IPS-20b (cell line): Measurements from ENCODE around the gene WARS2.

Experiments used
- H3K27ac ChIP-seq: one replicate; pipeline ENCODE4 v1.5.1; 2013; ENCODE audit warnings: low read length
- H3K27me3 ChIP-seq: 2 replicates; pipeline ENCODE4 v1.6.1; 2013; ENCODE audit warnings: mild to moderate bottlenecking, low read length, inconsistent platforms; ENCODE audit not compliant: insufficient read depth
- H3K36me3 ChIP-seq: 2 replicates; pipeline ENCODE4 v1.6.1; 2013; ENCODE audit warnings: low read depth, mild to moderate bottlenecking, inconsistent platforms, low read length, moderate library complexity; ENCODE audit not compliant: insufficient read depth
- H3K4me1 ChIP-seq: 2 replicates; pipeline ENCODE4 v1.6.1; 2013; ENCODE audit warnings: mild to moderate bottlenecking, control low read depth, inconsistent platforms, low read length, moderate library complexity; ENCODE audit not compliant: insufficient read depth
- H3K4me3 ChIP-seq: 2 replicates; pipeline ENCODE4 v1.5.1; 2013; ENCODE audit warnings: mild to moderate bottlenecking, low read length, inconsistent platforms
- H3K9ac ChIP-seq: 2 replicates; pipeline ENCODE4 v1.6.1; 2013; ENCODE audit warnings: low read depth, mild to moderate bottlenecking, inconsistent platforms, low read length, moderate library complexity
- H3K9me3 ChIP-seq: 2 replicates; pipeline ENCODE4 v1.6.1; 2013; ENCODE audit warnings: mild to moderate bottlenecking, low read depth, low read length, inconsistent platforms; ENCODE audit not compliant: insufficient read depth

The WARS2 gene

GRCh38 chr1:119053917-119054316 lies 86.5 kb downstream of the WARS2 start:
- Histone ChIP-seq H3K9ac (no peak overlapping the region), H3K4me1 (no peaks in the 10 kb centered on the region), H3K27ac (no peak overlapping the region), H3K36me3 (no peaks in the 10 kb centered on the region), H3K27me3 (no peaks in the 10 kb centered on the region), H3K9me3 (no peaks in the 10 kb centered on the region), H3K4me3 (no peak overlapping the region)

GRCh38 chr1:119052267-119052666 lies 88.2 kb downstream of the WARS2 start:
- H3K9me3 ChIP-seq: no peaks in the 10 kb centered on the region
- no peaks in the 10 kb centered on the region for H3K27me3 ChIP-seq
- H3K36me3 ChIP-seq: no peaks in the 10 kb centered on the region
- no peak overlapping the region for H3K4me3 ChIP-seq
- H3K9ac ChIP-seq: no peak overlapping the region
- no peaks in the 10 kb centered on the region for H3K4me1 ChIP-seq
- H3K27ac ChIP-seq: no peak overlapping the region

- H3K4me1 ChIP-seq: no peaks in the 10 kb centered on the region
These were observed 91.6 kb downstream of the WARS2 start for GRCh38 chr1:119048624-119049404.

GRCh38 chr1:119046785-119047438 lies 93.5 kb downstream of the WARS2 start:
- no peaks in the 10 kb centered on the region for H3K27me3 ChIP-seq
- H3K9me3 ChIP-seq: no peaks in the 10 kb centered on the region
- H3K4me3 ChIP-seq: no peak overlapping the region
- H3K36me3 ChIP-seq: peaks cover 4% of the 10 kb centered on the region; the same call in 1 of the 2 replicates
- H3K4me1 ChIP-seq: peaks cover 8% of the 10 kb centered on the region; the same call in 1 of the 2 replicates
- no peak overlapping the region for H3K27ac ChIP-seq
- H3K9ac ChIP-seq: peak overlapping the region; percentile 2; the same call in 1 of the 2 replicates

More at GRCh38 chr1:119048624-119049404, 91.6 kb downstream of the WARS2 start:
- no peak overlapping the region for H3K27ac ChIP-seq
- no peaks in the 10 kb centered on the region for H3K27me3 ChIP-seq
- no peak overlapping the region for H3K4me3 ChIP-seq
- H3K9ac ChIP-seq: no peak overlapping the region
- no peaks in the 10 kb centered on the region for H3K9me3 ChIP-seq
- peaks cover 4% of the 10 kb centered on the region; the same call in 1 of the 2 replicates for H3K36me3 ChIP-seq

GRCh38 chr1:119046429-119046784 lies 94.0 kb downstream of the WARS2 start:
- H3K9me3 ChIP-seq: no peaks in the 10 kb centered on the region
- peaks cover 4% of the 10 kb centered on the region; the same call in 1 of the 2 replicates for H3K36me3 ChIP-seq
- peak overlapping the region; percentile 2; the same call in 1 of the 2 replicates for H3K9ac ChIP-seq
- peaks cover 8% of the 10 kb centered on the region; the same call in 1 of the 2 replicates for H3K4me1 ChIP-seq
- no peak overlapping the region for H3K4me3 ChIP-seq
- no peaks in the 10 kb centered on the region for H3K27me3 ChIP-seq
- H3K27ac ChIP-seq: no peak overlapping the region

- Histone ChIP-seq H3K27me3 (no peaks in the 10 kb centered on the region), H3K27ac (no peak overlapping the region), H3K36me3 (peaks cover 4% of the 10 kb centered on the region; the same call in 1 of the 2 replicates), H3K9ac (no peak overlapping the region), H3K4me1 (peaks cover 8% of the 10 kb centered on the region; the same call in 1 of the 2 replicates), H3K9me3 (no peaks in the 10 kb centered on the region), H3K4me3 (no peak overlapping the region)
These were observed 95.2 kb downstream of the WARS2 start for GRCh38 chr1:119045096-119045746.

GRCh38 chr1:119040906-119041305 lies 99.5 kb downstream of the WARS2 start:
- Histone ChIP-seq H3K27ac (no peak overlapping the region), H3K9ac (no peak overlapping the region), H3K4me1 (peaks cover 8% of the 10 kb centered on the region; the same call in 1 of the 2 replicates), H3K4me3 (no peak overlapping the region), H3K36me3 (peaks cover 4% of the 10 kb centered on the region; the same call in 1 of the 2 replicates), H3K9me3 (no peaks in the 10 kb centered on the region), H3K27me3 (no peaks in the 10 kb centered on the region)

GRCh38 chr1:119040489-119040888 lies 100.0 kb downstream of the WARS2 start:
- peaks cover 8% of the 10 kb centered on the region; the same call in 1 of the 2 replicates for H3K4me1 ChIP-seq
- peaks cover 4% of the 10 kb centered on the region; the same call in 1 of the 2 replicates for H3K36me3 ChIP-seq
- H3K9ac ChIP-seq: no peak overlapping the region
- no peak overlapping the region for H3K4me3 ChIP-seq
- H3K27me3 ChIP-seq: no peaks in the 10 kb centered on the region
- H3K27ac ChIP-seq: no peak overlapping the region
- H3K9me3 ChIP-seq: no peaks in the 10 kb centered on the region

- H3K27me3 ChIP-seq: no peaks in the 10 kb centered on the region
- no peaks in the 10 kb centered on the region for H3K36me3 ChIP-seq
- H3K27ac ChIP-seq: no peak overlapping the region
- H3K4me1 ChIP-seq: peaks cover 8% of the 10 kb centered on the region; the same call in 1 of the 2 replicates
- no peak overlapping the region for H3K4me3 ChIP-seq
- H3K9ac ChIP-seq: no peak overlapping the region
- no peaks in the 10 kb centered on the region for H3K9me3 ChIP-seq
These were observed 102.1 kb downstream of the WARS2 start for GRCh38 chr1:119038363-119038762.

GRCh38 chr1:119034359-119034758 lies 106.1 kb downstream of the WARS2 start:
- no peak overlapping the region for H3K27ac ChIP-seq
- H3K9ac ChIP-seq: no peak overlapping the region
- no peaks in the 10 kb centered on the region for H3K27me3 ChIP-seq
- no peaks in the 10 kb centered on the region for H3K36me3 ChIP-seq
- H3K4me1 ChIP-seq: no peaks in the 10 kb centered on the region
- H3K9me3 ChIP-seq: no peaks in the 10 kb centered on the region
- no peak overlapping the region for H3K4me3 ChIP-seq

GRCh38 chr1:119032986-119033385 lies 107.5 kb downstream of the WARS2 start:
- no peaks in the 10 kb centered on the region for H3K4me1 ChIP-seq
- H3K27ac ChIP-seq: no peak overlapping the region
- no peaks in the 10 kb centered on the region for H3K9me3 ChIP-seq
- H3K4me3 ChIP-seq: no peak overlapping the region
- no peaks in the 10 kb centered on the region for H3K36me3 ChIP-seq
- no peak overlapping the region for H3K9ac ChIP-seq
- no peaks in the 10 kb centered on the region for H3K27me3 ChIP-seq
